Esophagus squamous epithelium (tissue), 4 donors: ENCODE measurements around the gene ZNG1A.
"Not testable (repeated sequence)": the region's sequence is repeated elsewhere in the genome, so short reads cannot be mapped to it uniquely, and the experiment has no call there.

Experiments
- POLR2A ChIP-seq, 4 donors: fragments of 450-650 bp; IDR thresholded peaks; one replicate each; pipeline ENCODE4 v1.6.1; 2017; ENCODE audit warnings: antibody characterized with exemption in 4 of 4, mild to moderate bottlenecking in 4 of 4, moderate library complexity in 3 of 4
- TF ChIP-seq, protein P1 (sequence below), 6 experiments: fragments of 450-650 bp in 4 of 6; fragments of 200-600 bp in 2 of 6; sonication (generic) in 2 of 6; IDR thresholded peaks; one replicate each; pipeline ENCODE4 v1.5.1; 2016 to 2019; ENCODE audit warnings: antibody characterized with exemption in 6 of 6, mild to moderate bottlenecking in 4 of 6, moderate library complexity in 4 of 6

- TF ChIP-seq, protein P1, sequence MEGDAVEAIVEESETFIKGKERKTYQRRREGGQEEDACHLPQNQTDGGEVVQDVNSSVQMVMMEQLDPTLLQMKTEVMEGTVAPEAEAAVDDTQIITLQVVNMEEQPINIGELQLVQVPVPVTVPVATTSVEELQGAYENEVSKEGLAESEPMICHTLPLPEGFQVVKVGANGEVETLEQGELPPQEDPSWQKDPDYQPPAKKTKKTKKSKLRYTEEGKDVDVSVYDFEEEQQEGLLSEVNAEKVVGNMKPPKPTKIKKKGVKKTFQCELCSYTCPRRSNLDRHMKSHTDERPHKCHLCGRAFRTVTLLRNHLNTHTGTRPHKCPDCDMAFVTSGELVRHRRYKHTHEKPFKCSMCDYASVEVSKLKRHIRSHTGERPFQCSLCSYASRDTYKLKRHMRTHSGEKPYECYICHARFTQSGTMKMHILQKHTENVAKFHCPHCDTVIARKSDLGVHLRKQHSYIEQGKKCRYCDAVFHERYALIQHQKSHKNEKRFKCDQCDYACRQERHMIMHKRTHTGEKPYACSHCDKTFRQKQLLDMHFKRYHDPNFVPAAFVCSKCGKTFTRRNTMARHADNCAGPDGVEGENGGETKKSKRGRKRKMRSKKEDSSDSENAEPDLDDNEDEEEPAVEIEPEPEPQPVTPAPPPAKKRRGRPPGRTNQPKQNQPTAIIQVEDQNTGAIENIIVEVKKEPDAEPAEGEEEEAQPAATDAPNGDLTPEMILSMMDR (IDR thresholded peaks at IDR 0.05), result not testable (repeated sequence)
- not testable (repeated sequence) for TF ChIP-seq POLR2A (IDR thresholded peaks at IDR 0.05)
Observed at GRCh38 chr9:100430-100829, 78.4 kb downstream of the ZNG1A start.
